CD4-positive, alpha-beta memory T cell (primary cell): ENCODE measurements around the gene VEGFC. TPM values are rescaled to one million over a fixed set of nuclear protein-coding genes. Genes with fewer than 3 reads are reported as not detected.

Experiments
- CTCF ChIA-PET: fragments of 350-600 bp; sonication (Branson Sonifier 250); formaldehyde crosslinking; loops from one replicate; lab custom pipeline; 2021; ENCODE audit warnings: inconsistent platforms; ENCODE audit not compliant: partially characterized antibody; lab: Charles Lee
- POLR2A ChIA-PET: fragments of 350-600 bp; sonication (Branson Sonifier 250); formaldehyde crosslinking; loops from one replicate; lab custom pipeline; 2021; ENCODE audit not compliant: partially characterized antibody; lab: Charles Lee
- DNase-seq, 5 donors: peaks; one replicate each; pipeline versions ENCODE4 v3.0.0 to v3.0.0-alpha.2; 2020 to 2022; ENCODE audit warnings: mixed read lengths in 1 of 5
- H3K27ac ChIP-seq: one replicate; pipeline ENCODE4 v1.7.0; 2013; ENCODE audit warnings: low read depth, low read length
- H3K27me3 ChIP-seq: 2 replicates; pipeline ENCODE4 v1.7.0; 2013; ENCODE audit warnings: mild to moderate bottlenecking, low read length, moderate library complexity; ENCODE audit not compliant: insufficient read depth
- H3K36me3 ChIP-seq: 2 replicates; pipeline ENCODE4 v1.7.0; 2013; ENCODE audit warnings: mild to moderate bottlenecking, low read length, moderate library complexity; ENCODE audit not compliant: insufficient read depth
- H3K4me1 ChIP-seq: 2 replicates; pipeline ENCODE4 v1.7.0; 2013; ENCODE audit warnings: mild to moderate bottlenecking, low read length, moderate library complexity; ENCODE audit not compliant: insufficient read depth
- H3K4me3 ChIP-seq, 2 donors: one replicate each; pipeline ENCODE4 v1.7.0; 2013; ENCODE audit warnings: low read length in 2 of 2, mild to moderate bottlenecking in 1 of 2
- H3K9me3 ChIP-seq, 2 donors: one replicate each; pipeline ENCODE4 v1.7.0; 2013; ENCODE audit warnings: low read length in 2 of 2, control low read depth in 1 of 2; ENCODE audit not compliant: control insufficient read depth in 1 of 2
- H3K27ac Mint-ChIP-seq, 7 donors: one replicate each; pipeline ENCODE4 v1.8.0; 2020 to 2021; ENCODE audit warnings: mixed read lengths in 7 of 7, mild to moderate bottlenecking in 6 of 7, inconsistent platforms in 3 of 7, moderate library complexity in 3 of 7
- H3K27me3 Mint-ChIP-seq, 2 donors: one replicate each; pipeline ENCODE4 v1.8.0; 2020 to 2021; ENCODE audit warnings: mixed read lengths in 2 of 2
- H3K36me3 Mint-ChIP-seq, 2 donors: one replicate each; pipeline ENCODE4 v1.8.0; 2020 to 2021; ENCODE audit warnings: mixed read lengths in 2 of 2, inconsistent platforms in 1 of 2, mild to moderate bottlenecking in 1 of 2
- H3K4me1 Mint-ChIP-seq, 4 donors: one replicate each; pipeline ENCODE4 v1.8.0; 2020 to 2021; ENCODE audit warnings: mixed read lengths in 4 of 4, mild to moderate bottlenecking in 1 of 4
- H3K4me3 Mint-ChIP-seq, 8 donors: one replicate each; pipeline ENCODE4 v1.8.0; 2020 to 2021; ENCODE audit warnings: mixed read lengths in 8 of 8, mild to moderate bottlenecking in 7 of 8, moderate library complexity in 6 of 8, inconsistent platforms in 3 of 8
- H3K9me3 Mint-ChIP-seq, 8 donors: one replicate each; pipeline ENCODE4 v1.8.0; 2020 to 2021; ENCODE audit warnings: mixed read lengths in 8 of 8, mild to moderate bottlenecking in 5 of 8, inconsistent platforms in 3 of 8, moderate library complexity in 1 of 8
- intact Hi-C: fragments of 100-400 bp; cut with micrococcal nuclease; formaldehyde crosslinking; loops from one replicate; pipeline ENCODE4 v1.15.1; 2023
- polyA plus RNA-seq, 2 donors: library from polyadenylated mRNA; unstranded; fragments of 300-500 nt; fragmentation: Illumina TruSeq; gene quantifications; one replicate each; pipeline ENCODE4 v1.2.3, GENCODE V29; 2021
- total RNA-seq, 2 experiments: library from RNA; stranded (reverse); gene quantifications; one replicate each; pipeline ENCODE4 v1.2.3, GENCODE V29; 2021

The VEGFC gene
- total and polyA plus RNA-seq, 4 experiments from 2014 or later, result not detected

GRCh38 chr4:176638992-176639391 lies 153.7 kb downstream of the VEGFC start:
- Mint-ChIP-seq H3K9me3 (peaks cover 0 to 6% (median 1%) of the 10 kb centered on the region in 8 donors), H3K27me3 (no peaks in the 10 kb centered on the region), H3K4me1 (no peaks in the 10 kb centered on the region), H3K36me3 (no peaks in the 10 kb centered on the region), H3K4me3 (no peak overlapping the region), H3K27ac (no peak overlapping the region)
- DNase-seq, result no peak
- no peaks in the 10 kb centered on the region for H3K27me3 ChIP-seq
- intact Hi-C loops, result no loop called here
- H3K36me3 ChIP-seq, result no peaks in the 10 kb centered on the region
- no peaks in the 10 kb centered on the region for H3K9me3 ChIP-seq
- H3K27ac ChIP-seq, result no peak overlapping the region
- no peak overlapping the region for H3K4me3 ChIP-seq
- POLR2A ChIA-PET, result no interaction called here
- no peaks in the 10 kb centered on the region for H3K4me1 ChIP-seq
- CTCF ChIA-PET, result no interaction called here

GRCh38 chr4:176636292-176636691 lies 156.4 kb downstream of the VEGFC start:
- POLR2A ChIA-PET, result no interaction called here
- CTCF ChIA-PET, result no interaction called here
- no peak for DNase-seq
- no peaks in the 10 kb centered on the region for H3K4me1 Mint-ChIP-seq
- H3K4me1 ChIP-seq, result no peaks in the 10 kb centered on the region
- no peaks in the 10 kb centered on the region for H3K9me3 ChIP-seq
- no peak overlapping the region for H3K4me3 ChIP-seq
- no peak overlapping the region for H3K4me3 Mint-ChIP-seq
- no peaks in the 10 kb centered on the region for H3K27me3 ChIP-seq
- no peaks in the 10 kb centered on the region for H3K36me3 Mint-ChIP-seq
- no peaks in the 10 kb centered on the region for H3K36me3 ChIP-seq
- intact Hi-C loops, result no loop called here
- peaks cover 0 to 12% (median 0%) of the 10 kb centered on the region in 8 donors for H3K9me3 Mint-ChIP-seq
- H3K27ac ChIP-seq, result no peak overlapping the region
- no peak overlapping the region for H3K27ac Mint-ChIP-seq
- H3K27me3 Mint-ChIP-seq, result no peaks in the 10 kb centered on the region

- no peaks in the 10 kb centered on the region for H3K4me1 Mint-ChIP-seq
- no peak overlapping the region for H3K27ac Mint-ChIP-seq
- H3K4me3 ChIP-seq, result no peak overlapping the region
- H3K4me1 ChIP-seq, result no peaks in the 10 kb centered on the region
- peaks cover 0 to 12% (median under 1%) of the 10 kb centered on the region in 8 donors for H3K9me3 Mint-ChIP-seq
- no peak overlapping the region for H3K27ac ChIP-seq
- no peaks in the 10 kb centered on the region for H3K27me3 ChIP-seq
- intact Hi-C loops, result no loop called here
- H3K36me3 ChIP-seq, result no peaks in the 10 kb centered on the region
- ChIA-PET POLR2A (no interaction called here), CTCF (no interaction called here)
- H3K4me3 Mint-ChIP-seq, result no peak overlapping the region
- no peak for DNase-seq
- H3K36me3 Mint-ChIP-seq, result no peaks in the 10 kb centered on the region
- H3K9me3 ChIP-seq, result no peaks in the 10 kb centered on the region
- H3K27me3 Mint-ChIP-seq, result no peaks in the 10 kb centered on the region
These were observed 157.1 kb downstream of the VEGFC start for GRCh38 chr4:176635372-176636261.
